Heart left ventricle (tissue), 13 donors: ENCODE measurements around the gene PLEKHB2.

Experiments used
- POLR2A ChIP-seq, 2 donors: fragments of 450-650 bp; IDR thresholded peaks; one replicate each; pipeline ENCODE4 v1.6.1; 2017; ENCODE audit warnings: antibody characterized with exemption in 2 of 2, mild to moderate bottlenecking in 2 of 2, moderate library complexity in 2 of 2
- TF ChIP-seq, protein P1 (sequence below), 12 donors: fragments of 200-600 bp; sonication (generic) in 4 of 12; IDR thresholded peaks; one replicate each; pipeline versions ENCODE4 v1.5.0 to v1.8.0; 2018 to 2022; ENCODE audit warnings: antibody characterized with exemption in 12 of 12, mild to moderate bottlenecking in 5 of 12
- donor health status: ischemic (EF 13 %, LVEDD 7.1; RV severe dilation, severe dysfunction).
- donor health status: DM: no; HTN: yes; CAD: no.
- donor health status: DM: no; HTN: no; CAD: no.
- donor health status: ischemic (EF 25% LVEDD 6.9; RV normal size, moderate dysfunction).
- donor health status: ischemic (EF 25% LVEDD 5.7; RV mildly dilated, moderate dysfunction).
- donor health status: ischemic (EF 35%, LVEDD 5.7; RV mildly dilated, moderate dysfunction).
- donor health status: nonischemic (EF 11% LVEDD 7.7; RV severe dilation, severe dysfunction).
- donor health status: DM: yes; HTN: yes; CAD: no.
- donor health status: PGD.
- donor health status: ischemic (EF 29% LVEDD 5.4; RV normal size, mild dysfunction).
- donor health status: nonischemic (EF 23%, LVEDD 6.1; RV moderate dilation, normal function).

DNA sequence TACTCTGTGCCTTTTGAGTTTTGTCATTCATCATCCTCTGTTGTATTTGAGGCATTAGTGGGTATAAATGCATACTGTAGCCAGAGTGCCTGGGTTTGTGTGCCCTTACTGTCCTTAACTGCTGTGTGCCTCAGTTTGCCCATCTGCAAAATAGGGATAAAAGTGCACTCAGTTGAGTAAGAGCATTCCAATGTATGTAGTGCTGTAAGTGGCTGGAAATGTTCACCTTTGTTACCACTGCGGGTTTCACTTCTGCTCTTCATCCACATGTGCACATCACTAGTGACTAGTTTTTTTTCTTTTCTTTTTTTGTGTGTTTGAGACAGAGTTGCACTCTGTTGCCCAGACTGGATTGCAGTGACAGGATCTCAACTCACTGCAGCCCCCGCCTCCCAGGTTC lies 39.9 kb downstream of the PLEKHB2 start:
- TF ChIP-seq, protein P1, sequence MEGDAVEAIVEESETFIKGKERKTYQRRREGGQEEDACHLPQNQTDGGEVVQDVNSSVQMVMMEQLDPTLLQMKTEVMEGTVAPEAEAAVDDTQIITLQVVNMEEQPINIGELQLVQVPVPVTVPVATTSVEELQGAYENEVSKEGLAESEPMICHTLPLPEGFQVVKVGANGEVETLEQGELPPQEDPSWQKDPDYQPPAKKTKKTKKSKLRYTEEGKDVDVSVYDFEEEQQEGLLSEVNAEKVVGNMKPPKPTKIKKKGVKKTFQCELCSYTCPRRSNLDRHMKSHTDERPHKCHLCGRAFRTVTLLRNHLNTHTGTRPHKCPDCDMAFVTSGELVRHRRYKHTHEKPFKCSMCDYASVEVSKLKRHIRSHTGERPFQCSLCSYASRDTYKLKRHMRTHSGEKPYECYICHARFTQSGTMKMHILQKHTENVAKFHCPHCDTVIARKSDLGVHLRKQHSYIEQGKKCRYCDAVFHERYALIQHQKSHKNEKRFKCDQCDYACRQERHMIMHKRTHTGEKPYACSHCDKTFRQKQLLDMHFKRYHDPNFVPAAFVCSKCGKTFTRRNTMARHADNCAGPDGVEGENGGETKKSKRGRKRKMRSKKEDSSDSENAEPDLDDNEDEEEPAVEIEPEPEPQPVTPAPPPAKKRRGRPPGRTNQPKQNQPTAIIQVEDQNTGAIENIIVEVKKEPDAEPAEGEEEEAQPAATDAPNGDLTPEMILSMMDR (IDR thresholded peaks at IDR 0.05) = no peak
- no peak for TF ChIP-seq POLR2A (IDR thresholded peaks at IDR 0.05)
